ENCODE results near the gene OR51B4.

DNA sequence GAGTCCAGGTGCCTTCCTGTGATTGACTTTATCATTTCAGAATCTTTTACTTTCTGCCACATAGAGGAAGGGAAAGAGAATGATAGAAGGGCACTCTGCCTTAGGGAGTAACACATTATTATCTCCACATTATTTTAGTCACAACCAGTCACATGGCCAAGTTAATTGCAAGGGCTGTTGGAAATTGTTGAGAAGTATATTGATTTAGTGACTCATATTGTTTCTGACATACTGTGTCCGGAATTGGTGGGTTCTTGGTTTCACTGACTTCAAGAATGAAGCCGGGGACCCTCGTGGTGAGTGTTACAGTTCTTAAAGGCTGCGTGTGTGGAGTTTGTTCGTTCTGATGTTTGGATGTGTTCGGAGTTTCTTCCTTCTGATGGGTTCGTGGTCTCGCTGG, 8.7 kb downstream of the OR51B4 start:
- TF ChIP-seq, protein P1, sequence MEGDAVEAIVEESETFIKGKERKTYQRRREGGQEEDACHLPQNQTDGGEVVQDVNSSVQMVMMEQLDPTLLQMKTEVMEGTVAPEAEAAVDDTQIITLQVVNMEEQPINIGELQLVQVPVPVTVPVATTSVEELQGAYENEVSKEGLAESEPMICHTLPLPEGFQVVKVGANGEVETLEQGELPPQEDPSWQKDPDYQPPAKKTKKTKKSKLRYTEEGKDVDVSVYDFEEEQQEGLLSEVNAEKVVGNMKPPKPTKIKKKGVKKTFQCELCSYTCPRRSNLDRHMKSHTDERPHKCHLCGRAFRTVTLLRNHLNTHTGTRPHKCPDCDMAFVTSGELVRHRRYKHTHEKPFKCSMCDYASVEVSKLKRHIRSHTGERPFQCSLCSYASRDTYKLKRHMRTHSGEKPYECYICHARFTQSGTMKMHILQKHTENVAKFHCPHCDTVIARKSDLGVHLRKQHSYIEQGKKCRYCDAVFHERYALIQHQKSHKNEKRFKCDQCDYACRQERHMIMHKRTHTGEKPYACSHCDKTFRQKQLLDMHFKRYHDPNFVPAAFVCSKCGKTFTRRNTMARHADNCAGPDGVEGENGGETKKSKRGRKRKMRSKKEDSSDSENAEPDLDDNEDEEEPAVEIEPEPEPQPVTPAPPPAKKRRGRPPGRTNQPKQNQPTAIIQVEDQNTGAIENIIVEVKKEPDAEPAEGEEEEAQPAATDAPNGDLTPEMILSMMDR (IDR thresholded peaks at IDR 0.05; ENCODE audit: low read length) = no peak
- no peak for TF ChIP-seq EZH2 (IDR thresholded peaks at IDR 0.05; ENCODE audit: borderline replicate concordance, low read length)

Data from OCI-LY1 (cell line).